ENCODE measurements around the gene AGAP5. TPM values are rescaled to one million over a fixed set of nuclear protein-coding genes. Genes with fewer than 3 reads are reported as not detected.

The AGAP5 gene
- total and polyA plus RNA-seq, 9 of the 15 experiments (the other 6 are each of a cell fraction or from before 2014, with no cell fraction given), result 0.32 to 7.5 (median 5.3) TPM

DNA sequence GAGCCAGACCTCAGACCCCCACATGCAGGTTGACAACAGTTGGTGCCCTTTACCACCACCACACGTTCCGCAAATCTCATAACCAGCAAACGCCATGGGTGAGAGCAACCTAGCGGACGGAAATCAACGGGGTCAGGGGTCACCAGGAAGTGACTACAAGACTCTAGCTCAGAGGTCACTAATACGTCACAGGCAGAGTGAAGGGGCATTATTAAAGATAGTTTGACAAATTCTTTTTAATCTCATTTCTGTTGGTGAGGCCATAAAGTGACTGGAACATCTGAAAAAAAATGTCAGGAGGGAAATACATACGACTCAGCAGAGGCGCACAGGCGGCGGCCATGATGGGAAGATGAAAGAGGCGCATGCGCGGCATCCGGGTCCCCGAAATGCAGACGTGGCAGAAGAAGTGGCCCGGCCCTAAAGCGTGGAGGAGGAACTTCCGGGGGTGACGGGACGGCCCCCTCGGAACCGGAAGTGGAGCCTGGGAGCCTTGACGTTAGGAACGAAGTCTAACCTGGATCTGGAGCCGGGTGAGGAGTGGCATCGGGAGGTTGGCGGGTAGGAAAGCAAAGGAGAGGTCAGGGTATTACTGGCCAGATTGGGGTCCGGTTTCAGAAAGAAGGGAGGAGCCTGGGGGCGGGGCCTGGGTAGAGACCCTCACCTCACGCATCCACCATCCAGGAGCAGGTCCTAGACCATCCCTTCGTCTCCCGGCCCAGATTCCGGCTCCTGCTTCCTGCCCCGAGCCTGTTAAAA lies 46.2 kb upstream of the AGAP5 start, which contains the start of gene SEC24C (continued):
- TF ChIP-seq, protein P1, sequence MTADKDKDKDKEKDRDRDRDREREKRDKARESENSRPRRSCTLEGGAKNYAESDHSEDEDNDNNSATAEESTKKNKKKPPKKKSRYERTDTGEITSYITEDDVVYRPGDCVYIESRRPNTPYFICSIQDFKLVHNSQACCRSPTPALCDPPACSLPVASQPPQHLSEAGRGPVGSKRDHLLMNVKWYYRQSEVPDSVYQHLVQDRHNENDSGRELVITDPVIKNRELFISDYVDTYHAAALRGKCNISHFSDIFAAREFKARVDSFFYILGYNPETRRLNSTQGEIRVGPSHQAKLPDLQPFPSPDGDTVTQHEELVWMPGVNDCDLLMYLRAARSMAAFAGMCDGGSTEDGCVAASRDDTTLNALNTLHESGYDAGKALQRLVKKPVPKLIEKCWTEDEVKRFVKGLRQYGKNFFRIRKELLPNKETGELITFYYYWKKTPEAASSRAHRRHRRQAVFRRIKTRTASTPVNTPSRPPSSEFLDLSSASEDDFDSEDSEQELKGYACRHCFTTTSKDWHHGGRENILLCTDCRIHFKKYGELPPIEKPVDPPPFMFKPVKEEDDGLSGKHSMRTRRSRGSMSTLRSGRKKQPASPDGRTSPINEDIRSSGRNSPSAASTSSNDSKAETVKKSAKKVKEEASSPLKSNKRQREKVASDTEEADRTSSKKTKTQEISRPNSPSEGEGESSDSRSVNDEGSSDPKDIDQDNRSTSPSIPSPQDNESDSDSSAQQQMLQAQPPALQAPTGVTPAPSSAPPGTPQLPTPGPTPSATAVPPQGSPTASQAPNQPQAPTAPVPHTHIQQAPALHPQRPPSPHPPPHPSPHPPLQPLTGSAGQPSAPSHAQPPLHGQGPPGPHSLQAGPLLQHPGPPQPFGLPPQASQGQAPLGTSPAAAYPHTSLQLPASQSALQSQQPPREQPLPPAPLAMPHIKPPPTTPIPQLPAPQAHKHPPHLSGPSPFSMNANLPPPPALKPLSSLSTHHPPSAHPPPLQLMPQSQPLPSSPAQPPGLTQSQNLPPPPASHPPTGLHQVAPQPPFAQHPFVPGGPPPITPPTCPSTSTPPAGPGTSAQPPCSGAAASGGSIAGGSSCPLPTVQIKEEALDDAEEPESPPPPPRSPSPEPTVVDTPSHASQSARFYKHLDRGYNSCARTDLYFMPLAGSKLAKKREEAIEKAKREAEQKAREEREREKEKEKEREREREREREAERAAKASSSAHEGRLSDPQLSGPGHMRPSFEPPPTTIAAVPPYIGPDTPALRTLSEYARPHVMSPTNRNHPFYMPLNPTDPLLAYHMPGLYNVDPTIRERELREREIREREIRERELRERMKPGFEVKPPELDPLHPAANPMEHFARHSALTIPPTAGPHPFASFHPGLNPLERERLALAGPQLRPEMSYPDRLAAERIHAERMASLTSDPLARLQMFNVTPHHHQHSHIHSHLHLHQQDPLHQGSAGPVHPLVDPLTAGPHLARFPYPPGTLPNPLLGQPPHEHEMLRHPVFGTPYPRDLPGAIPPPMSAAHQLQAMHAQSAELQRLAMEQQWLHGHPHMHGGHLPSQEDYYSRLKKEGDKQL (CRISPR knock-in tag; IDR thresholded peaks at IDR 0.05; ENCODE audit: borderline replicate concordance), result no peak
- TF ChIP-seq NR2C1 (IDR thresholded peaks at IDR 0.05), result peak; percentile 99
- peak; percentile 100 for TF ChIP-seq NR2C1 (tag; IDR thresholded peaks at IDR 0.05)
- TF ChIP-seq, protein P2, sequence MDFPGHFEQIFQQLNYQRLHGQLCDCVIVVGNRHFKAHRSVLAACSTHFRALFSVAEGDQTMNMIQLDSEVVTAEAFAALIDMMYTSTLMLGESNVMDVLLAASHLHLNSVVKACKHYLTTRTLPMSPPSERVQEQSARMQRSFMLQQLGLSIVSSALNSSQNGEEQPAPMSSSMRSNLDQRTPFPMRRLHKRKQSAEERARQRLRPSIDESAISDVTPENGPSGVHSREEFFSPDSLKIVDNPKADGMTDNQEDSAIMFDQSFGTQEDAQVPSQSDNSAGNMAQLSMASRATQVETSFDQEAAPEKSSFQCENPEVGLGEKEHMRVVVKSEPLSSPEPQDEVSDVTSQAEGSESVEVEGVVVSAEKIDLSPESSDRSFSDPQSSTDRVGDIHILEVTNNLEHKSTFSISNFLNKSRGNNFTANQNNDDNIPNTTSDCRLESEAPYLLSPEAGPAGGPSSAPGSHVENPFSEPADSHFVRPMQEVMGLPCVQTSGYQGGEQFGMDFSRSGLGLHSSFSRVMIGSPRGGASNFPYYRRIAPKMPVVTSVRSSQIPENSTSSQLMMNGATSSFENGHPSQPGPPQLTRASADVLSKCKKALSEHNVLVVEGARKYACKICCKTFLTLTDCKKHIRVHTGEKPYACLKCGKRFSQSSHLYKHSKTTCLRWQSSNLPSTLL (IDR thresholded peaks at IDR 0.05), result no peak
- TF ChIP-seq KLF13 (tag; IDR thresholded peaks at IDR 0.05; ENCODE audit: borderline replicate concordance, low read depth), result peak; percentile 60; the same call in 1 of the 2 replicates
- TF ChIP-seq, protein P3, sequence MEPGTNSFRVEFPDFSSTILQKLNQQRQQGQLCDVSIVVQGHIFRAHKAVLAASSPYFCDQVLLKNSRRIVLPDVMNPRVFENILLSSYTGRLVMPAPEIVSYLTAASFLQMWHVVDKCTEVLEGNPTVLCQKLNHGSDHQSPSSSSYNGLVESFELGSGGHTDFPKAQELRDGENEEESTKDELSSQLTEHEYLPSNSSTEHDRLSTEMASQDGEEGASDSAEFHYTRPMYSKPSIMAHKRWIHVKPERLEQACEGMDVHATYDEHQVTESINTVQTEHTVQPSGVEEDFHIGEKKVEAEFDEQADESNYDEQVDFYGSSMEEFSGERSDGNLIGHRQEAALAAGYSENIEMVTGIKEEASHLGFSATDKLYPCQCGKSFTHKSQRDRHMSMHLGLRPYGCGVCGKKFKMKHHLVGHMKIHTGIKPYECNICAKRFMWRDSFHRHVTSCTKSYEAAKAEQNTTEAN (CRISPR knock-in tag; IDR thresholded peaks at IDR 0.05), result peak; percentile 64; the same call in 1 of the 2 replicates
- no peak for TF ChIP-seq NR1H2 (CRISPR knock-in tag; IDR thresholded peaks at IDR 0.05)
- TF ChIP-seq GATAD2A (IDR thresholded peaks at IDR 0.05), result no peak
- TF ChIP-seq EP300 (IDR thresholded peaks at IDR 0.05; ENCODE audit: low read length), result no peak; the same call in 1 of the 2 replicates
- TF ChIP-seq PCBP1 (IDR thresholded peaks at IDR 0.05; ENCODE audit: low read depth, low read length, poor library complexity, severe bottlenecking), result no peak
- no peak; the same call in 1 of the 2 replicates for TF ChIP-seq EGR1 (conservative IDR thresholded peaks at IDR 0.05)
- no peak for TF ChIP-seq GTF2F1 (IDR thresholded peaks at IDR 0.05; ENCODE audit: low read depth, low read length)
- TF ChIP-seq, protein P4, sequence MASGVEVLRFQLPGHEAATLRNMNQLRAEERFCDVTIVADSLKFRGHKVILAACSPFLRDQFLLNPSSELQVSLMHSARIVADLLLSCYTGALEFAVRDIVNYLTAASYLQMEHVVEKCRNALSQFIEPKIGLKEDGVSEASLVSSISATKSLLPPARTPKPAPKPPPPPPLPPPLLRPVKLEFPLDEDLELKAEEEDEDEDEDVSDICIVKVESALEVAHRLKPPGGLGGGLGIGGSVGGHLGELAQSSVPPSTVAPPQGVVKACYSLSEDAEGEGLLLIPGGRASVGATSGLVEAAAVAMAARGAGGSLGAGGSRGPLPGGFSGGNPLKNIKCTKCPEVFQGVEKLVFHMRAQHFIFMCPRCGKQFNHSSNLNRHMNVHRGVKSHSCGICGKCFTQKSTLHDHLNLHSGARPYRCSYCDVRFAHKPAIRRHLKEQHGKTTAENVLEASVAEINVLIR (CRISPR knock-in tag; IDR thresholded peaks at IDR 0.05), result peak; percentile 88
- peak; percentile 98 for TF ChIP-seq GABPB1 (CRISPR knock-in tag; IDR thresholded peaks at IDR 0.05)
- TF ChIP-seq SIRT6 (IDR thresholded peaks at IDR 0.05; ENCODE audit: low read depth, low read length), result no peak
- no peak; the same call in 1 of the 2 replicates for TF ChIP-seq PHB2 (IDR thresholded peaks at IDR 0.05; ENCODE audit: low read depth)
- TF ChIP-seq, protein P5, sequence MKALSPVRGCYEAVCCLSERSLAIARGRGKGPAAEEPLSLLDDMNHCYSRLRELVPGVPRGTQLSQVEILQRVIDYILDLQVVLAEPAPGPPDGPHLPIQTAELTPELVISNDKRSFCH (CRISPR knock-in tag; IDR thresholded peaks at IDR 0.05), result no peak; the same call in 1 of the 2 replicates
- TF ChIP-seq, protein P5 (tag; IDR thresholded peaks at IDR 0.05), result no peak
